Uterus (tissue), 4 donors: ENCODE results near the gene VCL. TPM values are rescaled to one million over a fixed set of nuclear protein-coding genes. Genes with fewer than 3 reads are reported as not detected.

Experiments used
- DNase-seq, 2 donors: peaks; one replicate each; pipeline ENCODE4 v3.0.0-alpha.2; 2019 to 2020
- H3K27ac ChIP-seq, 2 donors: fragments of 200-600 bp; sonication (generic); 1 replicate in 1 of 2; 2 replicates in 1 of 2; pipeline ENCODE4 v1.5.1; 2016 to 2018
- H3K27me3 ChIP-seq, 2 donors: fragments of 200-600 bp; sonication (generic); one replicate each; pipeline ENCODE4 v1.5.1; 2018 to 2019; ENCODE audit warnings: control low read depth in 1 of 2
- H3K36me3 ChIP-seq, 2 donors: fragments of 200-600 bp; sonication (generic); one replicate each; pipeline ENCODE4 v1.5.1; 2019; ENCODE audit warnings: control low read depth in 1 of 2
- H3K4me1 ChIP-seq, 2 donors: fragments of 200-600 bp; sonication (generic); one replicate each; pipeline ENCODE4 v1.5.1; 2018 to 2019; ENCODE audit warnings: control low read depth in 1 of 2
- H3K4me3 ChIP-seq, 2 donors: fragments of 200-600 bp; sonication (generic); 1 replicate in 1 of 2; 2 replicates in 1 of 2; pipeline ENCODE4 v1.5.1; 2018 to 2019; ENCODE audit warnings: mild to moderate bottlenecking in 1 of 2
- H3K9me3 ChIP-seq, 2 donors: fragments of 200-600 bp; sonication (generic); one replicate each; pipeline ENCODE4 v1.5.1; 2019; ENCODE audit warnings: control low read depth in 1 of 2
- CTCF ChIP-seq, 4 experiments: fragments of 200-600 bp in 2 of 4; fragments of 450-650 bp in 2 of 4; sonication (generic) in 2 of 4; IDR thresholded peaks; one replicate each; pipeline ENCODE4 v1.5.1; 2016 to 2019; ENCODE audit warnings: antibody characterized with exemption in 4 of 4, mild to moderate bottlenecking in 2 of 4, moderate library complexity in 1 of 4
- POLR2A ChIP-seq, 2 donors: fragments of 450-650 bp; IDR thresholded peaks; one replicate each; pipeline ENCODE4 v1.6.1; 2016; ENCODE audit warnings: antibody characterized with exemption in 2 of 2, mild to moderate bottlenecking in 1 of 2, moderate library complexity in 1 of 2
- intact Hi-C: fragments of 100-400 bp; cut with DNase I; formaldehyde crosslinking; loops from one replicate; pipeline ENCODE4 v1.15.1; 2023; ENCODE audit warnings: low total_unique reads
- total RNA-seq, 4 donors: library from RNA; depleted of rRNA in 3 of 4; stranded (reverse); fragments of >200 nt in 3 of 4; gene quantifications; one replicate each; pipeline versions ENCODE4 v1.1.0 to v1.2.4, GENCODE V29; 2014 to 2023
- donor health status: DM: yes; HTN: yes; CAD: no.

The VCL gene
- total RNA-seq, 4 donors from 2014 or later: 77.4 to 313 (median 215) TPM

- Histone ChIP-seq H3K27me3 (no peaks in the 10 kb centered on the region), H3K36me3 (no peaks in the 10 kb centered on the region), H3K4me3 (no peak overlapping the region), H3K9me3 (no peaks in the 10 kb centered on the region), H3K27ac (no peak overlapping the region), H3K4me1 (no peaks in the 10 kb centered on the region)
- no peak for TF ChIP-seq CTCF (IDR thresholded peaks at IDR 0.05)
- TF ChIP-seq POLR2A (IDR thresholded peaks at IDR 0.05): no peak
- DNase-seq: no peak
- intact Hi-C loops: no loop called here
These were observed 96.3 kb downstream of the VCL start for GRCh38 chr10:74094231-74094630.

- Histone ChIP-seq H3K9me3 (no peaks in the 10 kb centered on the region), H3K27ac (no peak overlapping the region), H3K4me1 (no peaks in the 10 kb centered on the region), H3K36me3 (no peaks in the 10 kb centered on the region), H3K4me3 (no peak overlapping the region), H3K27me3 (no peaks in the 10 kb centered on the region)
- DNase-seq: no peak
- no peak for TF ChIP-seq POLR2A (IDR thresholded peaks at IDR 0.05)
- no peak for TF ChIP-seq CTCF (IDR thresholded peaks at IDR 0.05)
- intact Hi-C loops: no loop called here
These were observed 98.9 kb downstream of the VCL start for GRCh38 chr10:74096777-74097176.

GRCh38 chr10:74097776-74098175 is 99.9 kb downstream of the VCL start:
- Histone ChIP-seq H3K9me3 (no peaks in the 10 kb centered on the region), H3K36me3 (no peaks in the 10 kb centered on the region)
- no peak for DNase-seq

GRCh38 chr10:74099420-74099819 is 101.5 kb downstream of the VCL start:
- intact Hi-C loops: no loop called here
- Histone ChIP-seq H3K36me3 (no peaks in the 10 kb centered on the region), H3K9me3 (no peaks in the 10 kb centered on the region), H3K27ac (no peak overlapping the region), H3K4me1 (no peaks in the 10 kb centered on the region), H3K4me3 (no peak overlapping the region), H3K27me3 (no peaks in the 10 kb centered on the region)
- no peak for DNase-seq
- TF ChIP-seq CTCF (IDR thresholded peaks at IDR 0.05): no peak
- TF ChIP-seq POLR2A (IDR thresholded peaks at IDR 0.05): no peak

More at GRCh38 chr10:74097776-74098175, 99.9 kb downstream of the VCL start:
- Histone ChIP-seq H3K27me3 (no peaks in the 10 kb centered on the region), H3K4me1 (no peaks in the 10 kb centered on the region), H3K27ac (no peak overlapping the region), H3K4me3 (no peak overlapping the region)
- intact Hi-C loops: no loop called here
- TF ChIP-seq POLR2A (IDR thresholded peaks at IDR 0.05): no peak

GRCh38 chr10:74099836-74100235 is 101.9 kb downstream of the VCL start:
- TF ChIP-seq POLR2A (IDR thresholded peaks at IDR 0.05) (no peak), CTCF (IDR thresholded peaks at IDR 0.05) (no peak)
- Histone ChIP-seq H3K4me3 (no peak overlapping the region), H3K36me3 (no peaks in the 10 kb centered on the region), H3K9me3 (no peaks in the 10 kb centered on the region), H3K27me3 (no peaks in the 10 kb centered on the region), H3K27ac (no peak overlapping the region), H3K4me1 (no peaks in the 10 kb centered on the region)
- no peak for DNase-seq
- intact Hi-C loops: no loop called here
